HG03520 (cell line): ENCODE data around the gene SERPINB7.

Source experiments
- ATAC-seq: cut with Tn5 transposase; IDR thresholded peaks from one replicate; pipeline ENCODE4 v1.9.1; 2021; ENCODE audit warnings: mild to moderate bottlenecking, moderate library complexity; ENCODE audit not compliant: unreplicated experiment

Gene SERPINB7

GRCh38 chr18:63784787-63785452 is 9.7 kb downstream of the SERPINB7 start:
- ATAC-seq: no peak

GRCh38 chr18:63787673-63788072 is 12.5 kb downstream of the SERPINB7 start:
- ATAC-seq: no peak

- peak; percentile 56 for ATAC-seq
Measured at GRCh38 chr18:63788447-63789096, 13.4 kb downstream of the SERPINB7 start.

- ATAC-seq: no peak
Measured at GRCh38 chr18:63789327-63789726, 14.1 kb downstream of the SERPINB7 start.

- no peak for ATAC-seq
Measured at GRCh38 chr18:63795606-63796005, 20.4 kb downstream of the SERPINB7 start.

- no peak for ATAC-seq
Measured at GRCh38 chr18:63799189-63799588, 24.0 kb downstream of the SERPINB7 start.

GRCh38 chr18:63801343-63801742 is 26.1 kb downstream of the SERPINB7 start:
- ATAC-seq: no peak

GRCh38 chr18:63808125-63808524 is 32.9 kb downstream of the SERPINB7 start:
- ATAC-seq: no peak

- no peak for ATAC-seq
Measured at GRCh38 chr18:63817441-63818051, 42.3 kb downstream of the SERPINB7 start.

- ATAC-seq: no peak
Measured at GRCh38 chr18:63818212-63818611, 43.0 kb downstream of the SERPINB7 start.

GRCh38 chr18:63819786-63820185 is 44.6 kb downstream of the SERPINB7 start:
- no peak for ATAC-seq

GRCh38 chr18:63820694-63821093 is 45.5 kb downstream of the SERPINB7 start:
- no peak for ATAC-seq

GRCh38 chr18:63823516-63824219 is 48.5 kb downstream of the SERPINB7 start:
- no peak for ATAC-seq

- ATAC-seq: no peak
Measured at GRCh38 chr18:63824220-63824525, 49.0 kb downstream of the SERPINB7 start.

- ATAC-seq: no peak
Measured at GRCh38 chr18:63828120-63828519, 52.9 kb downstream of the SERPINB7 start.

GRCh38 chr18:63828656-63829055 is 53.4 kb downstream of the SERPINB7 start:
- no peak for ATAC-seq

GRCh38 chr18:63829886-63830285 is 54.7 kb downstream of the SERPINB7 start:
- no peak for ATAC-seq

- peak; percentile 91 for ATAC-seq
Measured at GRCh38 chr18:63831080-63831788, 56.0 kb downstream of the SERPINB7 start.

GRCh38 chr18:63832470-63832869 is 57.3 kb downstream of the SERPINB7 start:
- ATAC-seq: peak; percentile 63

GRCh38 chr18:63834471-63835113 is 59.4 kb downstream of the SERPINB7 start:
- ATAC-seq: no peak

- no peak for ATAC-seq
Measured at GRCh38 chr18:63836456-63836855, 61.2 kb downstream of the SERPINB7 start.
